H1 (cell line): ENCODE results near the gene GJD3.

Source experiments
- EGR1 ChIP-seq: IDR thresholded peaks from 2 replicates; pipeline ENCODE4 v1.6.1; 2011; ENCODE audit warnings: low read depth, low read length, borderline replicate concordance
- POLR2A ChIP-seq, 2 experiments: IDR thresholded peaks; 1 replicate in 1 of 2; 2 replicates in 1 of 2; pipeline ENCODE4 v1.6.1; 2011; ENCODE audit warnings: low read depth in 2 of 2, low read length in 2 of 2, mild to moderate bottlenecking in 2 of 2; ENCODE audit errors: control extremely low read depth in 1 of 2
- POLR2AphosphoS5 ChIP-seq: IDR thresholded peaks from 2 replicates; pipeline ENCODE4 v1.6.1; 2011; ENCODE audit warnings: low read depth, low read length
- TAF1 ChIP-seq: IDR thresholded peaks from 2 replicates; pipeline ENCODE4 v1.6.1; 2011; ENCODE audit warnings: mild to moderate bottlenecking, low read depth, low read length
- TF ChIP-seq, protein P1 (sequence below), 3 experiments: IDR thresholded peaks; 1 replicate in 2 of 3; 2 replicates in 1 of 3; pipeline versions ENCODE4 v1.5.1 to v1.6.1; 2011; ENCODE audit warnings: low read length in 3 of 3, mild to moderate bottlenecking in 3 of 3, inconsistent platforms in 2 of 3, low read depth in 1 of 3, moderate library complexity in 1 of 3; ENCODE audit not compliant: insufficient read depth in 1 of 3; ENCODE audit errors: control extremely low read depth in 1 of 3
- TF ChIP-seq, protein P2 (sequence below): IDR thresholded peaks from 2 replicates; pipeline ENCODE4 v1.6.1; 2011; ENCODE audit warnings: low read length, improper control_type of control experiment

DNA sequence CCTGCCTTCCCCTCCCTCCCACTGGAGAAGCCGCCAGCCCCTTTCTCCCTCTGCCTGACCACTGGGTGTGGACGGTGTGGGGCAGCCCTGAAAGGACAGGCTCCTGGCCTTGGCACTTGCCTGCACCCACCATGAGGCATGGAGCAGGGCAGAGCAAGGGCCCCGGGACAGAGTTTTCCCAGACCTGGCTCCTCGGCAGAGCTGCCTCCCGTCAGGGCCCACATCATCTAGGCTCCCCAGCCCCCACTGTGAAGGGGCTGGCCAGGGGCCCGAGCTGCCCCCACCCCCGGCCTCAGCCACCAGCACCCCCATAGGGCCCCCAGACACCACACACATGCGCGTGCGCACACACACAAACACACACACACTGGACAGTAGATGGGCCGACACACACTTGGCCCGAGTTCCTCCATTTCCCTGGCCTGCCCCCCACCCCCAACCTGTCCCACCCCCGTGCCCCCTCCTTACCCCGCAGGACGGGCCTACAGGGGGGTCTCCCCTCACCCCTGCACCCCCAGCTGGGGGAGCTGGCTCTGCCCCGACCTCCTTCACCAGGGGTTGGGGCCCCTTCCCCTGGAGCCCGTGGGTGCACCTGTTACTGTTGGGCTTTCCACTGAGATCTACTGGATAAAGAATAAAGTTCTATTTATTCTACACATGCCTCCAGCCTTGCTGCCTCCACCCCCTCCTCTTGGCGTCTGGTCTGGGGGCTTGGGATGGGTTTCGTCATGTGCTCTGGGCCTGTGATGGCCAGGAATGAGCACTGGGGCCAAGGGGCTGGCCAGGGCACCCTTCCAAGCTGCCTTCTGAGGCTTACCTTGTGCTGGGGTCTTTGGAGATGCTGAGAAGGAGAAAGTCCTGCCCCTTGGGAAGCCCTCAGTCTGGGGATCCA lies 7.3 kb downstream of the GJD3 start:
- TF ChIP-seq, protein P1, sequence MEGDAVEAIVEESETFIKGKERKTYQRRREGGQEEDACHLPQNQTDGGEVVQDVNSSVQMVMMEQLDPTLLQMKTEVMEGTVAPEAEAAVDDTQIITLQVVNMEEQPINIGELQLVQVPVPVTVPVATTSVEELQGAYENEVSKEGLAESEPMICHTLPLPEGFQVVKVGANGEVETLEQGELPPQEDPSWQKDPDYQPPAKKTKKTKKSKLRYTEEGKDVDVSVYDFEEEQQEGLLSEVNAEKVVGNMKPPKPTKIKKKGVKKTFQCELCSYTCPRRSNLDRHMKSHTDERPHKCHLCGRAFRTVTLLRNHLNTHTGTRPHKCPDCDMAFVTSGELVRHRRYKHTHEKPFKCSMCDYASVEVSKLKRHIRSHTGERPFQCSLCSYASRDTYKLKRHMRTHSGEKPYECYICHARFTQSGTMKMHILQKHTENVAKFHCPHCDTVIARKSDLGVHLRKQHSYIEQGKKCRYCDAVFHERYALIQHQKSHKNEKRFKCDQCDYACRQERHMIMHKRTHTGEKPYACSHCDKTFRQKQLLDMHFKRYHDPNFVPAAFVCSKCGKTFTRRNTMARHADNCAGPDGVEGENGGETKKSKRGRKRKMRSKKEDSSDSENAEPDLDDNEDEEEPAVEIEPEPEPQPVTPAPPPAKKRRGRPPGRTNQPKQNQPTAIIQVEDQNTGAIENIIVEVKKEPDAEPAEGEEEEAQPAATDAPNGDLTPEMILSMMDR (IDR thresholded peaks at IDR 0.05; ENCODE audit: control extremely low read depth in 1 of 3, insufficient read depth in 1 of 3, low read depth in 1 of 3, low read length in 3 of 3): no peak
- TF ChIP-seq, protein P2, sequence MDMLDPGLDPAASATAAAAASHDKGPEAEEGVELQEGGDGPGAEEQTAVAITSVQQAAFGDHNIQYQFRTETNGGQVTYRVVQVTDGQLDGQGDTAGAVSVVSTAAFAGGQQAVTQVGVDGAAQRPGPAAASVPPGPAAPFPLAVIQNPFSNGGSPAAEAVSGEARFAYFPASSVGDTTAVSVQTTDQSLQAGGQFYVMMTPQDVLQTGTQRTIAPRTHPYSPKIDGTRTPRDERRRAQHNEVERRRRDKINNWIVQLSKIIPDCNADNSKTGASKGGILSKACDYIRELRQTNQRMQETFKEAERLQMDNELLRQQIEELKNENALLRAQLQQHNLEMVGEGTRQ: no peak
- no peak for TF ChIP-seq EGR1
- no peak for TF ChIP-seq POLR2A (IDR thresholded peaks at IDR 0.05; ENCODE audit: control extremely low read depth in 1 of 2, low read depth in 2 of 2, low read length in 2 of 2)
- TF ChIP-seq TAF1: no peak
- no peak for TF ChIP-seq POLR2AphosphoS5
